ENCODE results near the gene PLCL1.

DNA sequence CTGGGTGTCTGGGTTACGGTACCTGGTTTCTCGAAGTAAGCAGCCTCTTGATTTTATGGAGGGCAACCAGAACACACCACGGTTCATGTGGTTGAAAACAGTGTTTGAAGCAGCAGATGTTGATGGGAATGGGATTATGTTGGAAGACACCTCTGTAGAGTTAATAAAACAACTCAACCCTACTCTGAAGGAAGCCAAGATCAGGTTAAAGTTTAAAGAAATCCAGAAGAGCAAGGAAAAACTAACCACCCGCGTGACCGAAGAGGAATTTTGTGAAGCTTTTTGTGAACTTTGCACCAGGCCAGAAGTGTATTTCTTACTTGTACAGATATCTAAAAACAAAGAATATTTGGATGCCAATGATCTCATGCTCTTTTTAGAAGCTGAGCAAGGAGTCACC lies 279.8 kb downstream of the PLCL1 start:
- TF ChIP-seq, protein P1, sequence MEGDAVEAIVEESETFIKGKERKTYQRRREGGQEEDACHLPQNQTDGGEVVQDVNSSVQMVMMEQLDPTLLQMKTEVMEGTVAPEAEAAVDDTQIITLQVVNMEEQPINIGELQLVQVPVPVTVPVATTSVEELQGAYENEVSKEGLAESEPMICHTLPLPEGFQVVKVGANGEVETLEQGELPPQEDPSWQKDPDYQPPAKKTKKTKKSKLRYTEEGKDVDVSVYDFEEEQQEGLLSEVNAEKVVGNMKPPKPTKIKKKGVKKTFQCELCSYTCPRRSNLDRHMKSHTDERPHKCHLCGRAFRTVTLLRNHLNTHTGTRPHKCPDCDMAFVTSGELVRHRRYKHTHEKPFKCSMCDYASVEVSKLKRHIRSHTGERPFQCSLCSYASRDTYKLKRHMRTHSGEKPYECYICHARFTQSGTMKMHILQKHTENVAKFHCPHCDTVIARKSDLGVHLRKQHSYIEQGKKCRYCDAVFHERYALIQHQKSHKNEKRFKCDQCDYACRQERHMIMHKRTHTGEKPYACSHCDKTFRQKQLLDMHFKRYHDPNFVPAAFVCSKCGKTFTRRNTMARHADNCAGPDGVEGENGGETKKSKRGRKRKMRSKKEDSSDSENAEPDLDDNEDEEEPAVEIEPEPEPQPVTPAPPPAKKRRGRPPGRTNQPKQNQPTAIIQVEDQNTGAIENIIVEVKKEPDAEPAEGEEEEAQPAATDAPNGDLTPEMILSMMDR (conservative IDR thresholded peaks at IDR 0.05 in 1 of 2, IDR thresholded peaks at IDR 0.05 in 1 of 2; ENCODE audit: extremely low read depth in 1 of 2, insufficient read depth in 1 of 2, low read depth in 1 of 2, low read length in 2 of 2), result no peak
- TF ChIP-seq EZH2 (IDR thresholded peaks at IDR 0.05; ENCODE audit: borderline replicate concordance, low read length), result no peak
